K562 (cell line): ENCODE measurements around the gene EGFL7. TPM values are rescaled to one million over a fixed set of nuclear protein-coding genes. Genes with fewer than 3 reads are reported as not detected.

Source experiments
- ATAC-seq: fragments of 200-7000 bp; cut with Tn5 transposase; 3 replicates; pipeline ENCODE4 v1.9.1; 2020; ENCODE audit warnings: moderate library complexity
- BruUV-seq: library from RNA; stranded (reverse); fragments of 400-500 nt; replicated peaks from 2 replicates; lab custom pipeline; 2021; lab: Mats Ljungman, UMichigan
- CTCF ChIA-PET: fragments of 300-600 bp; formaldehyde crosslinking; extraction: SDS; loops from one replicate; lab custom pipeline; 2021; ENCODE audit warnings: low intra/inter-chr PET ratio; lab: Yijun Ruan, JAX
- POLR2A ChIA-PET: fragments of 300-600, 350-650 bp; sonication (Branson Sonifier 250); formaldehyde crosslinking; extraction: SDS; loops from one replicate; lab custom pipeline; 2021; ENCODE audit warnings: antibody characterized with exemption, inconsistent platforms; lab: Yijun Ruan, JAX
- DNase-seq, 4 experiments: peaks; one replicate each; pipeline versions ENCODE4 v3.0.0 to v3.0.0-alpha.2; 2011 to 2018; ENCODE audit warnings: low spot score in 3 of 4, mixed read lengths in 3 of 4; ENCODE audit errors: extremely low read depth in 1 of 4
- FAIRE-seq: peaks from 2 replicates; lab custom pipeline; 2011; peaks lifted over from hg19 to GRCh38; lab: Jason Lieb, UNC
- H2AFZ ChIP-seq: 2 replicates; pipeline ENCODE4 v1.6.0; 2011; ENCODE audit warnings: low read depth, low read length, control low read depth, inconsistent platforms
- H3K27ac ChIP-seq: fragments of 200-600 bp; 3 replicates; pipeline ENCODE4 v1.8.0; 2011; ENCODE audit warnings: low read depth, mild to moderate bottlenecking, control low read depth, inconsistent platforms, low read length, moderate library complexity, mixed read lengths; ENCODE audit errors: extremely low read depth
- H3K27me3 ChIP-seq, 2 experiments: fragments of 300-600 bp in 1 of 2; 2 replicates in 1 of 2; 3 replicates in 1 of 2; pipeline versions ENCODE4 v1.6.0 to v1.8.0; 2011; ENCODE audit warnings: inconsistent platforms in 2 of 2, low read length in 2 of 2, mild to moderate bottlenecking in 1 of 2, mixed read lengths in 1 of 2, moderate library complexity in 1 of 2; ENCODE audit not compliant: control insufficient read depth in 2 of 2, insufficient read depth in 2 of 2
- H3K36me3 ChIP-seq: fragments of 300-600 bp; 3 replicates; pipeline ENCODE4 v1.8.0; 2011; ENCODE audit warnings: mild to moderate bottlenecking, low read length, inconsistent platforms; ENCODE audit not compliant: control insufficient read depth, insufficient read depth
- H3K4me1 ChIP-seq, 2 experiments: fragments of 200-600 bp in 1 of 2; replicated peaks in 1 of 2; 2 replicates in 1 of 2; 3 replicates in 1 of 2; pipeline versions ENCODE4 v1.5.1 to v1.8.0; 2011; ENCODE audit warnings: inconsistent platforms in 2 of 2, low read length in 2 of 2, mild to moderate bottlenecking in 1 of 2, mixed read lengths in 1 of 2, moderate library complexity in 1 of 2; ENCODE audit not compliant: control insufficient read depth in 2 of 2, insufficient read depth in 2 of 2
- H3K4me2 ChIP-seq: 2 replicates; pipeline ENCODE4 v1.6.1; 2011; ENCODE audit warnings: low read length, control low read depth, inconsistent platforms, mixed read lengths; ENCODE audit not compliant: insufficient read depth
- H3K4me3 ChIP-seq: fragments of 200-600 bp; sonication (generic), shearing (Covaris generic); 2 replicates; pipeline ENCODE4 v1.5.1; 2016; ENCODE audit warnings: control low read depth, inconsistent platforms
- H3K79me2 ChIP-seq: fragments of 200-600 bp; 3 replicates; pipeline ENCODE4 v1.8.0; 2011; ENCODE audit warnings: low read length, inconsistent platforms; ENCODE audit not compliant: control insufficient read depth, insufficient read depth
- H3K9ac ChIP-seq, 2 experiments: 2 replicates each; pipeline versions ENCODE4 v1.6.0 to v1.6.1; 2011; ENCODE audit warnings: low read depth in 2 of 2, low read length in 2 of 2, control low read depth in 1 of 2, inconsistent platforms in 1 of 2, mild to moderate bottlenecking in 1 of 2, mixed read lengths in 1 of 2; ENCODE audit not compliant: insufficient read depth in 1 of 2
- H3K9me1 ChIP-seq: one replicate; pipeline ENCODE4 v1.6.0; 2011; ENCODE audit warnings: inconsistent platforms, mild to moderate bottlenecking, low read length, moderate library complexity; ENCODE audit not compliant: control insufficient read depth, insufficient read depth
- H3K9me3 ChIP-seq: replicated peaks from 2 replicates; pipeline ENCODE4 v1.5.1; 2011; ENCODE audit warnings: low read depth, low read length, inconsistent platforms; ENCODE audit not compliant: control insufficient read depth, insufficient read depth
- H4K20me1 ChIP-seq: replicated peaks from 2 replicates; pipeline ENCODE4 v1.6.1; 2011; ENCODE audit warnings: low read length, inconsistent platforms, mixed read lengths; ENCODE audit not compliant: control insufficient read depth, insufficient read depth
- ASH1L ChIP-seq: fragments of 450-650 bp; IDR thresholded peaks from 2 replicates; pipeline ENCODE4 v1.6.1; 2018; ENCODE audit warnings: borderline replicate concordance, mild to moderate bottlenecking, low read depth; ENCODE audit not compliant: partially characterized antibody
- KDM4B ChIP-seq, 2 experiments: fragments of 450-650 bp in 1 of 2; sonication (generic) in 1 of 2; IDR thresholded peaks; 2 replicates each; pipeline ENCODE4 v1.6.1; 2016 to 2017; ENCODE audit warnings: borderline replicate concordance in 2 of 2, antibody characterized with exemption in 1 of 2, low read depth in 1 of 2, mild to moderate bottlenecking in 1 of 2
- POLR2G ChIP-seq: fragments of 200-400 bp; formaldehyde crosslinking; IDR thresholded peaks from 2 replicates; pipeline ENCODE4 v1.6.1; 2017; ENCODE audit warnings: low read depth, mild to moderate bottlenecking, antibody characterized with exemption, low read length, moderate library complexity
- RBFOX2 ChIP-seq: fragments of 200-400 bp; formaldehyde crosslinking; IDR thresholded peaks from 2 replicates; pipeline ENCODE4 v1.6.1; 2017; ENCODE audit warnings: low read depth, mild to moderate bottlenecking, low read length, moderate library complexity
- SAP30 ChIP-seq: fragments of 200-600 bp; sonication (generic); IDR thresholded peaks from 2 replicates; pipeline ENCODE4 v1.6.1; 2012; ENCODE audit warnings: borderline replicate concordance, low read depth, mild to moderate bottlenecking, moderate library complexity, low read length, control low read depth, inconsistent platforms; ENCODE audit not compliant: insufficient read depth, poor library complexity, severe bottlenecking
- U2AF2 ChIP-seq: fragments of 200-400 bp; formaldehyde crosslinking; optimal IDR thresholded peaks from 2 replicates; pipeline ENCODE3; 2017; ENCODE audit warnings: low read depth, mild to moderate bottlenecking, low read length
- XRCC5 ChIP-seq: fragments of 200-400 bp; formaldehyde crosslinking; IDR thresholded peaks from 2 replicates; pipeline ENCODE4 v1.6.1; 2017; ENCODE audit warnings: low read depth, mild to moderate bottlenecking, low read length
- ZBED1 ChIP-seq: IDR thresholded peaks from 2 replicates; pipeline ENCODE4 v1.6.1; 2014
- WGBS: fragments of 100-300 bp; shearing (Covaris generic); methylation state at CpG from one replicate; pipeline ENCODE4 v1.1.6; 2016; ENCODE audit warnings: low coverage, mixed read lengths; ENCODE audit not compliant: insufficient coverage; ENCODE audit errors: missing lambda C conversion rate; 5-methylcytosine and 5-hydroxymethylcytosine counted together
- in situ Hi-C: fragments of 300-500 bp; cut with MboI; formaldehyde crosslinking; loops from 4 replicates; pipeline ENCODE4 v1.15.0; 2018; ENCODE audit warnings: inconsistent platforms, mixed read lengths
- intact Hi-C: fragments of 100-400 bp; cut with micrococcal nuclease; formaldehyde crosslinking; loops from 2 replicates; pipeline ENCODE4 v1.14.2; 2022
- polyA plus RNA-seq, 8 experiments: library from polyadenylated mRNA; depleted of rRNA in 4 of 8; stranded (reverse) in 5 of 8; unstranded in 3 of 8; fragments of >200 nt; fragmentation: Nextera tagmentation in 2 of 8; fragmentation: Illumina TruSeq in 1 of 8; extraction: Ambion mirVana in 2 of 8; extraction: Trizol in 1 of 8; gene quantifications; 2 replicates each; pipeline versions ENCODE4 v1.2.1 to v1.2.3, GENCODE V29; 2011 to 2014; ENCODE audit warnings: inconsistent platforms in 1 of 8, missing spikeins in 1 of 8
- total RNA-seq, 7 experiments: library from RNA; depleted of rRNA in 6 of 7; stranded (reverse); fragments of >200 nt in 6 of 7; fragmentation: Illumina TruSeq in 2 of 7; extraction: Trizol in 2 of 7; gene quantifications; 2 replicates each; pipeline versions ENCODE4 v1.2.1 to v1.2.3, GENCODE V29; 2011 to 2021; ENCODE audit warnings: low replicate concordance in 1 of 7

EGFL7 gene
- total and polyA plus RNA-seq, 9 of the 15 experiments (the other 6 are each of a cell fraction or from before 2014, with no cell fraction given), result 1.5 to 286 (median 55.5) TPM

DNA sequence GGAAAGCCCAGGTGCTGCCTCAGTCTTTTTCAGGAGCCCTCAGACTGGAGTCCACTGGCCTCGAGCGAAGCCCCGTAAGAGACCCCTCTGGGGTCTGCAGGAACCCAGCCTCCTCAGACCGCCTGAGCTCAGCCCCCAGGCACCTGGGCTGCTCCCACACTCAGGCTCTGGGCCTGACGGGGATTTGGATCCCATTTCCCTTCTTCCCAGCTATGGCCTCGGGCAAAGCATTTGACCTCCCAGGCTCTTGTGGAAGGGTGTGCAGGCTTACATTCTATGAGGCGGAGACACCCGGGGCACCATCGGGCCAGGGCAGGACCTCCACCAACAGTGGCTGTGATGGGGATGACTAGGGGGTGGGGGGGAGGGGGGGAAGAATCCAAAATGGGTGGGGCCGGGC lies 20.0 kb downstream of the EGFL7 start:
- H3K9me1 ChIP-seq, result peaks cover 6% of the 10 kb centered on the region
- H2AFZ ChIP-seq, result no peak overlapping the region
- no peak for FAIRE-seq
- POLR2A ChIA-PET, result interaction anchor here (0.8 to 2.4 kb wide), 3 partner anchors 10 to 47 kb away, joined by 3 to 11 read pairs (median 3); no protein-coding TSS in a partner anchor
- no peak overlapping the region for H3K4me3 ChIP-seq
- no peak overlapping the region for H3K4me2 ChIP-seq
- peaks cover 20% of the 10 kb centered on the region; the same call in 1 of the 3 replicates for H3K36me3 ChIP-seq
- no peak overlapping the region for H3K9ac ChIP-seq
- no peak for DNase-seq
- no TSS peak for BruUV-seq
- no peak overlapping the region for H3K27ac ChIP-seq
- no peak for TF ChIP-seq KDM4B (IDR thresholded peaks at IDR 0.05; ENCODE audit: borderline replicate concordance in 2 of 2, low read depth in 1 of 2)
- TF ChIP-seq XRCC5, result no peak
- TF ChIP-seq, all 486 proteins: peak for 0
- peaks cover 10 to 82% of the 10 kb centered on the region in 2 experiments; a peak in 4 of 5 replicates for H3K4me1 ChIP-seq
- intact Hi-C loops (no loop called here), in situ Hi-C loops (no loop called here)
- H3K79me2 ChIP-seq, result peaks cover 73% of the 10 kb centered on the region
- peaks cover 6% of the 10 kb centered on the region; the same call in 1 of the 2 replicates for H4K20me1 ChIP-seq
- no peaks in the 10 kb centered on the region for H3K9me3 ChIP-seq
- 87% methylated on average over 7 of the region's 10 CpGs for WGBS
- H3K27me3 ChIP-seq, result no peaks in the 10 kb centered on the region
- no peak for ATAC-seq
- CTCF ChIA-PET, result no interaction called here

DNA sequence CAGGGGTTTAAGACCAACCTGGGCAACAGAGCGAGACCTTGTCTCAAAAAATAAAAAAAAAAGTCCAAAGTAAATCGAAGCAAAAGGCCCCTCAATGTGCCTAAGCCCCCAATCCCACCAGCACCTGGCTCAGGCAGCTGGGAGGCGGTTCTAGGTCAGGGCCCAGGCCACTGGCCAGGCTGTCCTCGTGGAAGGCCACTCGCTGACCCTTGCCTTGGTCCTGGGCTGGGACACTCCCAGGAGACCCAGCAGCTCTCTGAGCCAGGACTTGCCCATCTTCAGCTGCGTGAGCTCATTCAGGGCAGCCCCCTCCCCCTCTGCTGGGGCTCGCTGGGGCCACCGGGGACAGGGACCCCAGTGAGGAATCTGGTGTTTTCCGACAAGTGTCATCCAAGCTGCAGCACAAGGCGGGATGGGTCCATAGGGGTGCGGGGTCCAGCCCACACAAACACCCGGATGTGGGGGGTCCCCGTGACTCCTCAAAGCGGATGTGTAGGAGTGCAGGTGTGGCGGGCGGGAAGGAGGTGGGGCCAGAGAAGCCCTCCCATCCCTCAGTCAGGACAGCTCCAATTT lies 20.5 kb downstream of the EGFL7 start:
- H3K27me3 ChIP-seq, result no peaks in the 10 kb centered on the region
- peaks cover 6% of the 10 kb centered on the region; the same call in 1 of the 2 replicates for H4K20me1 ChIP-seq
- no TSS peak for BruUV-seq

More for the DNA sequence above, 20.5 kb downstream of the EGFL7 start:
- in situ Hi-C loops, result no loop called here
- no peak overlapping the region for H3K4me3 ChIP-seq
- peaks cover 6% of the 10 kb centered on the region for H3K9me1 ChIP-seq
- TF ChIP-seq ASH1L (no peak), ZBED1 (no peak), POLR2G (peak; percentile 22; the same call in 1 of the 2 replicates), RBFOX2 (peak; percentile 46), SAP30 (no peak), U2AF2 (no peak)
- ChIA-PET POLR2A (interaction anchor here (0.7 to 2.4 kb wide), 5 partner anchors 11 to 38 kb away, joined by 3 to 11 read pairs (median 3); partner anchors contain the start of gene EGFL7), CTCF (no interaction called here)
- 91% methylated on average over 14 of the region's 16 CpGs for WGBS
- H3K27ac ChIP-seq, result no peak overlapping the region
- H2AFZ ChIP-seq, result no peak overlapping the region
- H3K4me1 ChIP-seq, result peaks cover 10 to 82% of the 10 kb centered on the region in 2 experiments; a peak in 4 of 5 replicates
- DNase-seq, result no peak
- peaks cover 72% of the 10 kb centered on the region for H3K79me2 ChIP-seq
- no peak for ATAC-seq
- no peak for FAIRE-seq
- intact Hi-C loops, result no loop called here
- H3K9me3 ChIP-seq, result no peaks in the 10 kb centered on the region
- peak overlapping the region in 1 of 2 experiments; percentile 47; a peak in 2 of 4 replicates for H3K9ac ChIP-seq
- H3K36me3 ChIP-seq, result peaks cover 20% of the 10 kb centered on the region; the same call in 1 of the 3 replicates
- no peak overlapping the region for H3K4me2 ChIP-seq
